ENCODE data around the gene HIGD1B. TPM values are rescaled to one million over a fixed set of nuclear protein-coding genes. Genes with fewer than 3 reads are reported as not detected.

HIGD1B gene
- total and polyA plus RNA-seq, 2 donors (not counting 1 experiment from before 2014, with no cell fraction given), result not detected

DNA sequence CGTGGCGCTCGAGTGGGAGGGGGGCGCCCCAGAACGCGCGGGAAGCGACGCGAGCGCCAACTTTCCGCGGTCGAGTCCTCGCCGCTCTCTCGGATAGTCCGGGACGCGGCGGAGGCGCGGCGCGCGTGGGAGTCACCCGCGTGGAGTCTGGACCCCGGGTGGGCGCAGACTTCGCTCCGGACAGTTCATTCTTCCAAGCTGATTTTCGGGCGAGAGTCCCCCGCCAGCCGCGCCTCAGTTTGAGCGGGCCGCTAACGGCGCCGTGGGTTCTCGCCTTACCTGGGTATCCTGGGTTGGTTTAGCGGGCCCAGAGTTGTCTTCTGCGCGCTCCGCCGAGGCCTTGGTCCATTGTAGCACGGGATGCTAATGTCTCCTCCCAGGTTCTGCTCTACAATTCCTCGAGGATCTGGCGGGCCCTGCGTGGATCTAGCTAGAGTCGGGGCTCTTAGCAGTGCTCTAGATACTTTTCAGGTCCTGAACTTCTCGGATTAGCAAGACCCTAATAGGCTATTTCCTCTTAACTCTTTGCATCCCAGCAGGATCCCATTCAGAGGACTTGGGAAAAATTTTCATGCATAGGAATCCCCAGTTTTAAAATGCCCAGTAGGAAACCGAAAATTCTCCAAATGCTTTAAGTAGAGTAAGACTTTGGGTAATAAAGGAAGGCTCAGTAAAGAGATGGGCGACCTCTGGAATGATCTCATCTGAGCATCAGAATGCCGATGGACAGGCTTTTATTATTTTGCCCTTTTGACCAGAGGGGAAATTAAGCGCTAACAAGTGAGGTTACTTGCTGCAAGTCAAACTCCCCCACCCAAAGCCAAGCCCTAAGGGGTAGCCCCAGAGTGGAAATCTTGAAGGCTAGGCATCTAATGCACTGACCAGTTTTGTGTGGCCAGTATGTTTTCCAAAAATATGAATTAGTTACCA is 17.1 kb upstream of the HIGD1B start:
- peak; percentile 56 for DNase-seq
- intact Hi-C loops (cut with micrococcal nuclease), result no loop called here
- Histone ChIP-seq H3K27me3 (replicated peaks in 1 of 4; ENCODE audit: control extremely low read depth in 1 of 4, control insufficient read depth in 3 of 4, insufficient read depth in 4 of 4, low read length in 3 of 4) (peaks cover 0 to 45% (median 28%) of the 10 kb centered on the region in 4 experiments), H3K79me2 (ENCODE audit: control insufficient read depth, insufficient read depth, low read length) (no peaks in the 10 kb centered on the region), H3K27ac (ENCODE audit: low read length in 2 of 2) (no peak overlapping the region), H3K4me2 (replicated peaks; ENCODE audit: low read depth, low read length, poor library complexity, severe bottlenecking) (peak overlapping the region; percentile 94), H3K4me1 (ENCODE audit: control insufficient read depth in 2 of 2, insufficient read depth in 2 of 2, low read length in 2 of 2) (peaks cover 11 to 18% of the 10 kb centered on the region in 2 donors), H3K36me3 (replicated peaks in 1 of 2; ENCODE audit: control extremely low read depth in 1 of 2, control insufficient read depth in 1 of 2, extremely low read depth in 1 of 2, insufficient read depth in 2 of 2, low read length in 1 of 2) (no peaks in the 10 kb centered on the region), H3K4me3 (ENCODE audit: control extremely low read depth in 1 of 5, extremely low read depth in 1 of 5, insufficient read depth in 1 of 5, low read depth in 2 of 5, low read length in 4 of 5) (peak overlapping the region; percentile 2 to 70 (median 26)), H4K20me1 (ENCODE audit: control insufficient read depth, insufficient read depth, low read length, poor library complexity, severe bottlenecking) (no peaks in the 10 kb centered on the region), H3K9ac (ENCODE audit: low read length) (peak overlapping the region; percentile 62), H2AFZ (ENCODE audit: insufficient read depth, low read depth, low read length, poor library complexity, severe bottlenecking) (peak overlapping the region; percentile 56), H3K9me3 (ENCODE audit: control extremely low read depth in 1 of 3, control insufficient read depth in 2 of 3, insufficient read depth in 1 of 3, low read length in 2 of 3) (no peaks in the 10 kb centered on the region)
- whole genome bisulfite sequencing (ENCODE audit: insufficient coverage), result 5% methylated on average over 57 of the region's 58 CpGs
- POLR2A ChIA-PET, result no interaction called here
- peak overlapping the region; percentile 84 for H3K4me3 Mint-ChIP-seq
- CTCF ChIA-PET, result no interaction called here
- H3K9me3 Mint-ChIP-seq (ENCODE audit: insufficient read depth), result no peaks in the 10 kb centered on the region
- H3K4me1 Mint-ChIP-seq, result peaks cover 14% of the 10 kb centered on the region
- H3K27me3 Mint-ChIP-seq, result peaks cover 52% of the 10 kb centered on the region
- TF ChIP-seq, protein P1, sequence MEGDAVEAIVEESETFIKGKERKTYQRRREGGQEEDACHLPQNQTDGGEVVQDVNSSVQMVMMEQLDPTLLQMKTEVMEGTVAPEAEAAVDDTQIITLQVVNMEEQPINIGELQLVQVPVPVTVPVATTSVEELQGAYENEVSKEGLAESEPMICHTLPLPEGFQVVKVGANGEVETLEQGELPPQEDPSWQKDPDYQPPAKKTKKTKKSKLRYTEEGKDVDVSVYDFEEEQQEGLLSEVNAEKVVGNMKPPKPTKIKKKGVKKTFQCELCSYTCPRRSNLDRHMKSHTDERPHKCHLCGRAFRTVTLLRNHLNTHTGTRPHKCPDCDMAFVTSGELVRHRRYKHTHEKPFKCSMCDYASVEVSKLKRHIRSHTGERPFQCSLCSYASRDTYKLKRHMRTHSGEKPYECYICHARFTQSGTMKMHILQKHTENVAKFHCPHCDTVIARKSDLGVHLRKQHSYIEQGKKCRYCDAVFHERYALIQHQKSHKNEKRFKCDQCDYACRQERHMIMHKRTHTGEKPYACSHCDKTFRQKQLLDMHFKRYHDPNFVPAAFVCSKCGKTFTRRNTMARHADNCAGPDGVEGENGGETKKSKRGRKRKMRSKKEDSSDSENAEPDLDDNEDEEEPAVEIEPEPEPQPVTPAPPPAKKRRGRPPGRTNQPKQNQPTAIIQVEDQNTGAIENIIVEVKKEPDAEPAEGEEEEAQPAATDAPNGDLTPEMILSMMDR (IDR thresholded peaks at IDR 0.05), result no peak
- TF ChIP-seq EZH2 (IDR thresholded peaks at IDR 0.05; ENCODE audit: borderline replicate concordance, insufficient read depth, low read depth, low read length, poor library complexity, severe bottlenecking), result peak; percentile 78
- peak; percentile 28 for ATAC-seq (ENCODE audit: low read depth)
- H3K27ac Mint-ChIP-seq, result no peak overlapping the region

DNA sequence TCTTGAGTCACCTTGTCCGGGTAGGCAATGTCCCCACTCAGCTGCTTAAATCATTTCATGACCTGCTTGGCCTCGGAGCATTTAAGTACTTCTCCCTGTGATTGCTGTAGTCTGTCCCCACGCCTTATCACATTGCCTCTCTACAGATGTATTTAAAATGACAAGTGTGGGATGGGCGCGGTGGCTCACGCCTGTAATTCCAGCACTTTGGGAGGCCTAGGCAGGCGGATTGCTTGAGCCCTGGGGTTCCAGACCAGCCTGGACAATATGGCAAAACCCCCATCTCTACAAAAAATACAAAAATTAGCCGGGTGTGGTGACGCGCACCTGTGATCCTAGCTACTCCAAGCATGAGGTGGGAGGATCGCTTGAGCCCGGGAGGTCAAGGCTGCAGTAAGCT is 16.3 kb upstream of the HIGD1B start:
- no peak overlapping the region for H3K27ac ChIP-seq (ENCODE audit: low read length in 2 of 2)
- H3K27me3 ChIP-seq (replicated peaks in 1 of 4; ENCODE audit: control extremely low read depth in 1 of 4, control insufficient read depth in 3 of 4, insufficient read depth in 4 of 4, low read length in 3 of 4), result peaks cover 0 to 45% (median 28%) of the 10 kb centered on the region in 4 experiments
- H4K20me1 ChIP-seq (ENCODE audit: control insufficient read depth, insufficient read depth, low read length, poor library complexity, severe bottlenecking), result no peaks in the 10 kb centered on the region
- CTCF ChIA-PET, result no interaction called here
- POLR2A ChIA-PET, result no interaction called here
- peaks cover 52% of the 10 kb centered on the region for H3K27me3 Mint-ChIP-seq
- H3K9me3 ChIP-seq (ENCODE audit: control extremely low read depth in 1 of 3, control insufficient read depth in 2 of 3, insufficient read depth in 1 of 3, low read length in 2 of 3), result no peaks in the 10 kb centered on the region
- DNase-seq (peak; percentile 5), ATAC-seq (ENCODE audit: low read depth) (no peak)
- intact Hi-C loops (cut with micrococcal nuclease), result no loop called here
- H3K9me3 Mint-ChIP-seq (ENCODE audit: insufficient read depth), result no peaks in the 10 kb centered on the region
- peaks cover 14% of the 10 kb centered on the region for H3K4me1 Mint-ChIP-seq
- H3K27ac Mint-ChIP-seq, result no peak overlapping the region
- H3K36me3 ChIP-seq (replicated peaks in 1 of 2; ENCODE audit: control extremely low read depth in 1 of 2, control insufficient read depth in 1 of 2, extremely low read depth in 1 of 2, insufficient read depth in 2 of 2, low read length in 1 of 2), result no peaks in the 10 kb centered on the region
- H3K4me2 ChIP-seq (replicated peaks; ENCODE audit: low read depth, low read length, poor library complexity, severe bottlenecking), result no peak overlapping the region
- H3K9ac ChIP-seq (ENCODE audit: low read length), result no peak overlapping the region
- peaks cover 11 to 18% of the 10 kb centered on the region in 2 donors for H3K4me1 ChIP-seq (ENCODE audit: control insufficient read depth in 2 of 2, insufficient read depth in 2 of 2, low read length in 2 of 2)
- WGBS (ENCODE audit: insufficient coverage), result 73% methylated on average over 3 of the region's 12 CpGs
- peak overlapping the region; percentile 55 for H3K4me3 Mint-ChIP-seq
- no peak overlapping the region for H3K4me3 ChIP-seq (ENCODE audit: control extremely low read depth in 1 of 5, extremely low read depth in 1 of 5, insufficient read depth in 1 of 5, low read depth in 2 of 5, low read length in 4 of 5)
- no peaks in the 10 kb centered on the region for H3K79me2 ChIP-seq (ENCODE audit: control insufficient read depth, insufficient read depth, low read length)
- no peak overlapping the region for H2AFZ ChIP-seq (ENCODE audit: insufficient read depth, low read depth, low read length, poor library complexity, severe bottlenecking)
- TF ChIP-seq EZH2 (IDR thresholded peaks at IDR 0.05; ENCODE audit: borderline replicate concordance, insufficient read depth, low read depth, low read length, poor library complexity, severe bottlenecking), result no peak

Measured in B cell (primary cell).